ENCODE results near the gene DHRS7C. TPM values are rescaled to one million over a fixed set of nuclear protein-coding genes. Genes with fewer than 3 reads are reported as not detected.
"Not testable (repeated sequence)": the region's sequence is repeated elsewhere in the genome, so short reads cannot be mapped to it uniquely, and the experiment has no call there.

DHRS7C gene
- total RNA-seq, 1 donor from 2014 or later = not detected

GRCh38 chr17:9810100-9810949 is 18.9 kb upstream of the DHRS7C start:
- intact Hi-C loops (cut with micrococcal nuclease) = no loop called here

DNA sequence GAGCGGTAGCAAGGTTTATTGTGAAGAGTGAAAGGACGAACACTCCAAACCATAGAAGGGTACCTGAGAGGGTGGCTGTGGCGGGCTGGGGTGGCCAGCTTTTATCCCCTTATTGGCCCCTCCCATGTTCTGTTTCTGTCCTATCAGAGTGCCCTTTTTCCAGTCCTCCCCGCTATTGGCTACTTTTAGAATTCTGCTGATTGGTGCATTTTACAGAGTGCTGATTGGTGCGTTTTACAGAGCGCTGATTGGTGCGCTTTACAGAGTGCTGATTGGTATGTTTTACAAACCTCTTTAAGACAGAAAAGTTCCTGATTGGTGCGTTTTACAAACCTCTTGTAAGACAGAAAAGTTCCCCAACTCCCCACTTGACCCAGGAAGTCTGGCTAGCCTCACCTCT is 18.0 kb upstream of the DHRS7C start:
- intact Hi-C loops (cut with micrococcal nuclease) = no loop called here

GRCh38 chr17:9806699-9807098 is 15.3 kb upstream of the DHRS7C start:
- intact Hi-C loops (cut with micrococcal nuclease) = no loop called here

GRCh38 chr17:9805769-9806168 is 14.4 kb upstream of the DHRS7C start:
- intact Hi-C loops (cut with micrococcal nuclease) = no loop called here

GRCh38 chr17:9802697-9803096 is 11.3 kb upstream of the DHRS7C start:
- intact Hi-C loops (cut with micrococcal nuclease) = no loop called here

GRCh38 chr17:9802294-9802693 is 10.9 kb upstream of the DHRS7C start:
- intact Hi-C loops (cut with micrococcal nuclease) = no loop called here

- intact Hi-C loops (cut with micrococcal nuclease) = no loop called here
Measured at GRCh38 chr17:9801505-9801904, 10.1 kb upstream of the DHRS7C start.

GRCh38 chr17:9798724-9799123 is 7.3 kb upstream of the DHRS7C start:
- intact Hi-C loops (cut with micrococcal nuclease) = no loop called here

- intact Hi-C loops (cut with micrococcal nuclease) = no loop called here
Measured at GRCh38 chr17:9798008-9798407, 6.6 kb upstream of the DHRS7C start.

GRCh38 chr17:9792181-9792840 is 919 bp upstream of the DHRS7C start:
- intact Hi-C loops (cut with micrococcal nuclease) = no loop called here

DNA sequence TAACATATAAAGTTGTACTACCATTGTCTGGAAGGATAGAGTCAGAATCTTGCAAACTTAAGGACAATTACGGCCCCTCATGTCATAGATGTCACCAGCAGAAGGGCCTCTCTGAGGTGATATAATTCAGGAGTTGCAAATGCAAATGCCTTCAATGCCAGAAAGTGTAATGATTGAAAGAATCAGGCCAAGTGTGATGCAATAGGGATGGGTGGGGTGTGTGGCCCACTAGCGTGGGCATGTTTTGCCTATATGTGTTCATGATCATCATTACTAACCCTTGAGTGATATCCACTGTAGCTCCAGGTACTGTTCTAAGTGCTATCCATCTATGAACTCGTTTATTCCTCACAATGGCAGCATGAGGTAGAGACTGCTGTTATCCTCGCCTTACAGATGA is 1.1 kb downstream of the DHRS7C start:
- intact Hi-C loops (cut with micrococcal nuclease) = no loop called here

DNA sequence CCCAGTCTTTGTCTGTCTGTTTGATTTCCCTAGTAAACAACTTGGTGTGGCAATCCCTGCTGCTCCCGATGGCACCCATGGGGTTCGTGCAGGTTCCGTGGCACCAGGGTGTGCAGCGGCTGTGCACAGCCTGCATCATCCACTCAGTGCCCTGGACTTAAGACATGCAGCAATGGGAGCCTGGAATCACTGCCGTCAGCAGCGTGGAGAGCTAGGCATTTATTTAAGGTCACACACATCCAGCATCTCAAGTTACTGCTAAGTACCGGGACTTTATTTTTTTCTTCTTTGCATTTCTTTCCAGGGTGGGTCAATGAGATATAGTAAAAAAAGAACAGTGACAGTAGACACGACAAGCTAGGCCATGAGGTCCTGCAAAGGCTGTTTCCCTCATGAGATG is 2.8 kb downstream of the DHRS7C start:
- intact Hi-C loops (cut with micrococcal nuclease) = no loop called here

DNA sequence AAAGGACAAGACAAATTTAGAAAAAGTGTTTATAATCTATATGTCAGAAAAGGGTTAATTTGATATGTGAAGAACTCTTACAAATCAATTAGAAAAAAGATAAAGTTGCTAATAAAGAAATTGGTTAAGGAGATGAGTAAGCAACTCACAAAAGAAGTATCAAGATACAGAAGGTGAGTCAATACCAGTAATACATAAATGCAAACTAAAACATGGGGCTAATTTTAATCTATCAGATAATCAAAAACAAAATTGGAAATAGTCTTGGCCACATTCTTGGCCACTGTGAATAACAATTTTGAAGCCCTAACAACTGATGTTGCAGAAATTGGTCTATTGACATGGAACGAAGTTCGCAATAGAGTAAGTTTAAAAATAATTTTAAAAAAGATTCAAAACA is 6.8 kb downstream of the DHRS7C start:
- intact Hi-C loops (cut with micrococcal nuclease) = no loop called here

DNA sequence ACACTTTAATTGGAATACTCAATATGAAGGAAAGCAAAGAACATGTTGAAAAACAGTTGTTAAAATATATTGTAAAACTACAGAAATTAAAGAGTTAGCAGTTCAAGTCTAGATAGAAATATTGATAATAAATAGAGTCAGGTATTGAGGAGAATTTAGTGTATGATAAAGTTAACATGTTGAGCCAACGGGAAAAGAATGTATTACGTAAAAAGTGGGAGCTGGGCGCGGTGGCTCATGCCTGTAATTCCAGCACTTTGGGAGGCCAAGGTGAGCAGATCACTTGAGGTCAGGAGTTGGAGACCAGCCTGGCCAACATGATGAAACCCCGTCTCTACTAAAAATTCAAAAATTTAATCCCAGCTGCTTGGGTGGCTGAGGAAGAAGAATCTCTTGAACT is 7.9 kb downstream of the DHRS7C start:
- intact Hi-C loops (cut with micrococcal nuclease) = not testable (repeated sequence)

- intact Hi-C loops (cut with micrococcal nuclease) = no loop called here
Measured at GRCh38 chr17:9783050-9783449, 8.3 kb downstream of the DHRS7C start.

GRCh38 chr17:9780552-9780951 is 10.8 kb downstream of the DHRS7C start:
- intact Hi-C loops (cut with micrococcal nuclease) = no loop called here

GRCh38 chr17:9776911-9777310 is 14.5 kb downstream of the DHRS7C start:
- intact Hi-C loops (cut with micrococcal nuclease) = no loop called here

DNA sequence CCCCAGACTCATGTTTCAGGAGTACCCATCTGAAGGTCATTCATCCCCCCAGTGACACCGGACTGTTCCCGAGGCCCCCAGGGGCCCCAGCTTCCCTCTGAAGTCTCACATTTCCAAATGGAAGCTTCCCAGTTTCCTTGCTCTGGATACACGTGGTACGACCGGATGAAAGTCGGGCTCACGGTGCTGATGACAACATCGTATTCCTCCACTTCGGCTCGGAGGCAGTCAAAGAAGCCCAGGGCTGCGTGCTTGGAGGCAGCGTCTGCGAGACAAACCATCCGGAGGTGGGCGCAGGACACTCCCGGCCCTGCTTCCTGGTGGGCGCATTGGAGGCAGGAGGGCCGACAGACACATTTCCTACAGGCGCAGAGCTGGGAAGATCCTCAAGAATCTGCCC is 18.7 kb downstream of the DHRS7C start:
- intact Hi-C loops (cut with micrococcal nuclease) = no loop called here

- intact Hi-C loops (cut with micrococcal nuclease) = no loop called here
Measured at GRCh38 chr17:9771465-9771864, 19.9 kb downstream of the DHRS7C start.

DNA sequence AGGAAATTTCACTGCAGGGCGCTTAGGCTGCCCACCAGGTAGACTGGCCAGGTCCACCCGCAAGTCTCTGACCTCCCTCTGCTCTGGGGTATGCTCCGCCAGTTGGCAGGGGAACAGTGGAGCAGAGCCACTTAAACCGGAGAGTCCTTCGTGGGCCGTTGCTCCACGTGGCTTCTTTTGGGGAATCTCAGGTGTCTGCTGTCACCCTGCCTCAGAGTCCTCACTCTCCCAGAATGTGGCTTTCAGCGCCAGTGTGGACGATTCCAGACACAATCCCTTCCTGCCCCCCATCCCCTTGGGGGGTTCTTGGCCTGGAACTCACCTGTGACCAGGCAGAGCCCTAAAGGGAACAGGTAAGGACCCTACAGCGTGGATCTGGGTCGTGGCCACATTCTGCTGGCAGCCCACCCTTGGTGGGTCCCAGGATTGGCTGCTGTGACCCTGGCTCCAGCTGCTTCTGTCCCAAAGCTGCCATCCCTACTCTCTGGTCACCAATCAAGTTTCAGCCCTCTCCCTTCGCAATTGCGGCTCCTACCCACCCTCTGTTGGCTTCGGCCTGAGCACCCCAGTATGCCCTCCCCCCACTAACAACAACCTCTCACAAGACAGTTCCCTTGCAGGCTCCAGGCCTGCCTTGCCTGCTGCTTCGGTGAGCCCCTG is 22.2 kb downstream of the DHRS7C start:
- intact Hi-C loops (cut with micrococcal nuclease) = no loop called here

GRCh38 chr17:9768381-9768934 is 22.9 kb downstream of the DHRS7C start:
- intact Hi-C loops (cut with micrococcal nuclease) = no loop called here

DNA sequence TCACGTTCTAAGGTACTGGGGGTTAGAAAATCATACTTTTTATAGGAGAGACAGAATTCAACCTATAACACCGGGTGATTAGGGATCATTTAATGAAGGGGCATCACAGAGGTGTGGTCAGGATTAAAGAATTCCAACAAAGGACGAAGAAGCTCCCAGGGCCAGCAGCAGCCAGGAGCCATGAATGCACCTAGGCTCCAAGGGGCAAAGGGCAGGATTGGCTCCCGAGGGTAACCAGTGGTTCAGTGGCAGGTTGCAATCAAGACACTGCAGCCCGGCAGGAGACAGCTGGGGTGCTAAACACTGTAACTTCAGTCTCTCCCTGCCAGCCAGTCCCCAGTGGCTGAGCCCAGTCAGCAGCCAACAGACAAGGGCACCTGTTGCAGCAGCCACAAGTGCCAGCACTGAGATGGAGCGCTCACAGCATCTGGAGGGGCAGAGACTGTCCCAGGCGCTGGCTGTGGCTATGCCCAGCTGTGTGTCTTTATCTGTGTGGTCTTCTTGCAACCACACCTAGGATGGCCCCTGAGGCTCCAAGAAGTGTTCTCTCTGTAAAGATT is 23.9 kb downstream of the DHRS7C start:
- intact Hi-C loops (cut with micrococcal nuclease) = no loop called here
